ENCODE measurements around the gene HOXB3. TPM values are rescaled to one million over a fixed set of nuclear protein-coding genes. Genes with fewer than 3 reads are reported as not detected.

Gene HOXB3
- total RNA-seq, 1 donor from 2014 or later: not detected

GRCh38 chr17:48615047-48615962 lies 25.3 kb upstream of the HOXB3 start, which contains the start of gene HOXB8:
Gene HOXB8 (minus strand): TSS chr17:48615292. CDS start chr17:48614704, 588 bp downstream.
- Mint-ChIP-seq H3K36me3 (ENCODE audit: low read depth, unreplicated experiment) (no peaks in the 10 kb centered on the region), H3K4me3 (ENCODE audit: unreplicated experiment) (no peak within 1 kb of the TSS), H3K27me3 (ENCODE audit: low read depth, unreplicated experiment) (peaks cover 84% of the 10 kb centered on the region), H3K27ac (ENCODE audit: unreplicated experiment) (peak within 1 kb of the TSS; percentile 53), H3K9me3 (ENCODE audit: unreplicated experiment) (peaks cover 22% of the 10 kb centered on the region), H3K4me1 (ENCODE audit: low read depth, unreplicated experiment) (peaks cover 2% of the 10 kb centered on the region)
- Histone ChIP-seq H4K20me1 (ENCODE audit: insufficient read depth, low read length) (peaks cover 29% of the 10 kb centered on the region), H3K27me3 (ENCODE audit: insufficient read depth, low read length) (peaks cover 87% of the 10 kb centered on the region), H3K9ac (ENCODE audit: low read length) (no peak within 1 kb of the TSS), H3K9me3 (ENCODE audit: insufficient read depth, low read depth, low read length) (no peaks in the 10 kb centered on the region), H3K79me2 (ENCODE audit: insufficient read depth, low read length) (no peaks in the 10 kb centered on the region), H3K4me2 (ENCODE audit: low read length) (peak within 1 kb of the TSS; percentile 30), H2AFZ (ENCODE audit: low read depth, low read length) (no peak within 1 kb of the TSS), H3K36me3 (ENCODE audit: insufficient read depth, low read length) (no peaks in the 10 kb centered on the region), H3K4me1 (ENCODE audit: insufficient read depth, low read length) (peaks cover 2% of the 10 kb centered on the region), H3K27ac (ENCODE audit: low read depth, low read length) (no peak within 1 kb of the TSS), H3K4me3 (ENCODE audit: insufficient read depth, low read depth, low read length) (no peak within 1 kb of the TSS)
- TF ChIP-seq EZH2 (IDR thresholded peaks at IDR 0.05; ENCODE audit: insufficient read depth, low read length) (peak; percentile 15), CTCF (IDR thresholded peaks at IDR 0.05; ENCODE audit: insufficient read depth, low read depth, low read length) (no peak)
- DNase-seq (ENCODE audit: low read depth): no peak
- no peak for FAIRE-seq

DNA sequence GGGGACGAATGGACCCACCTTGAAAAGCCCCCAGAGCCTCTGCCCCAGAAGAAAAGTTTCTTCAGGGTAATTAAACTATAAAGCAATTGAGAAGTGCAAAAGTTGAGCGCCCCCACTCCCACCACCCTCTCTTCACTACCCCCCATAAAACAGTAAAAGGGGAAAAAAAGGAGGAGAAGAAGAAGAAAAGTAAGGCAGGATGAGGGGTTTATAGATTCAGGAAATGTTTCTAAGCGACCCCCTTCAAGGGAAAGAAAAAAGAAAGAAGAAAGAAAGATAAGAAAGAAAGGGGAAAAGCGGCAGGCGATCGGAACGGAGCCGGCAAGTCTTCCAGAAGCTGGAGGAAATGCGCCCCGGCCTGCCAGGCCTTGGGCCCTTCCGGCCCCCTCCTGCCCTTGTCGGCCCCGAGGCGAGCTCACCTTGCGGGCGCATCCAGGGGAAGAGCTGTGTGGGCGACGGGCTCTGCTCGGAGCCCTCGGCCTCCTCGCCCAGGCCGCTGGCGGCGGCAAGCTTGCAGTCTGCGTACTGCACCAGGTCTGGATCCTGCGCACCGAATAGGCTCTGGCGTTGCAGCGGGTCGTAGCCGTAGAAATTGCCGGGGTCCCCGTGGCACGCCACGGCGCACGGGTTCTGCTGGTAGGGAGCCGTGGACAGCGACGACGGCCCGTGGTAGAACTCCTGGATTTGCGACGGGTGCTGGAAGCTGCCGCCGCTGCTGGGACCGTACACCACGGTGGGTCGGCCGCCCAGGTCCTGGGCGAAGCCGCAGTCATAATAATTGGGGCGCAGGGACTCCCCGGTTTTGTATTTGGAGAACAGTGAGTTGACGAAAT lies 24.0 kb upstream of the HOXB3 start:
- Histone ChIP-seq H4K20me1 (ENCODE audit: insufficient read depth, low read length) (peaks cover 29% of the 10 kb centered on the region), H3K79me2 (ENCODE audit: insufficient read depth, low read length) (no peaks in the 10 kb centered on the region), H3K9me3 (ENCODE audit: insufficient read depth, low read depth, low read length) (no peaks in the 10 kb centered on the region), H3K36me3 (ENCODE audit: insufficient read depth, low read length) (no peaks in the 10 kb centered on the region), H3K27me3 (ENCODE audit: insufficient read depth, low read length) (peaks cover 86% of the 10 kb centered on the region), H3K9ac (ENCODE audit: low read length) (no peak overlapping the region), H3K4me1 (ENCODE audit: insufficient read depth, low read length) (peaks cover 4% of the 10 kb centered on the region), H3K4me3 (ENCODE audit: insufficient read depth, low read depth, low read length) (no peak overlapping the region), H3K27ac (ENCODE audit: low read depth, low read length) (no peak overlapping the region), H2AFZ (ENCODE audit: low read depth, low read length) (no peak overlapping the region), H3K4me2 (ENCODE audit: low read length) (peak overlapping the region; percentile 30)
- FAIRE-seq: no peak
- H3K27ac Mint-ChIP-seq (ENCODE audit: unreplicated experiment): peak overlapping the region; percentile 58
- peaks cover 81% of the 10 kb centered on the region for H3K27me3 Mint-ChIP-seq (ENCODE audit: low read depth, unreplicated experiment)
- no peak for DNase-seq (ENCODE audit: low read depth)
- no peak overlapping the region for H3K4me3 Mint-ChIP-seq (ENCODE audit: unreplicated experiment)
- H3K36me3 Mint-ChIP-seq (ENCODE audit: low read depth, unreplicated experiment): no peaks in the 10 kb centered on the region
- TF ChIP-seq CTCF (IDR thresholded peaks at IDR 0.05; ENCODE audit: insufficient read depth, low read depth, low read length): no peak
- peak; percentile 100 for TF ChIP-seq EZH2 (IDR thresholded peaks at IDR 0.05; ENCODE audit: insufficient read depth, low read length)
- peaks cover 2% of the 10 kb centered on the region for H3K4me1 Mint-ChIP-seq (ENCODE audit: low read depth, unreplicated experiment)
- H3K9me3 Mint-ChIP-seq (ENCODE audit: unreplicated experiment): peaks cover 23% of the 10 kb centered on the region

Data from astrocyte (in vitro differentiated cells and primary cell).